Ovary (tissue), 9 donors: ENCODE data around the gene LAS1L. TPM values are rescaled to one million over a fixed set of nuclear protein-coding genes. Genes with fewer than 3 reads are reported as not detected.
"Not testable (repeated sequence)": the region's sequence is repeated elsewhere in the genome, so short reads cannot be mapped to it uniquely, and the experiment has no call there.

Experiments
- DNase-seq, 5 donors: peaks; one replicate each; pipeline ENCODE4 v3.0.0-alpha.2; 2019 to 2020
- H3K27ac ChIP-seq, 2 donors: fragments of 200-600 bp; one replicate each; pipeline versions ENCODE4 v1.5.1 to v1.8.0; 2019 to 2022
- H3K27me3 ChIP-seq: fragments of 200-600 bp; one replicate; pipeline ENCODE4 v1.8.0; 2022
- H3K36me3 ChIP-seq: fragments of 200-600 bp; sonication (generic); one replicate; pipeline ENCODE4 v1.5.1; 2019
- H3K4me1 ChIP-seq: one replicate; pipeline ENCODE4 v1.8.1; 2013; ENCODE audit warnings: mild to moderate bottlenecking, moderate library complexity; ENCODE audit not compliant: insufficient read depth
- H3K4me3 ChIP-seq: fragments of 200-600 bp; sonication (generic); one replicate; pipeline ENCODE4 v1.5.1; 2017
- H3K9me3 ChIP-seq, 2 donors: fragments of 200-600 bp in 1 of 2; sonication (generic) in 1 of 2; one replicate each; pipeline versions ENCODE4 v1.5.1 to v1.8.1; 2013 to 2019; ENCODE audit warnings: mild to moderate bottlenecking in 1 of 2, moderate library complexity in 1 of 2
- CTCF ChIP-seq, 3 donors: fragments of 450-650 bp in 2 of 3; fragments of 200-600 bp in 1 of 3; IDR thresholded peaks; one replicate each; pipeline versions ENCODE4 v1.5.1 to v1.8.0; 2016 to 2022; ENCODE audit warnings: antibody characterized with exemption in 3 of 3, mild to moderate bottlenecking in 1 of 3
- EP300 ChIP-seq: sonication (generic); formaldehyde crosslinking; IDR thresholded peaks from one replicate; pipeline ENCODE4 v1.6.1; 2017; ENCODE audit warnings: antibody characterized with exemption
- POLR2A ChIP-seq: fragments of 450-650 bp; IDR thresholded peaks from one replicate; pipeline ENCODE4 v1.6.1; 2017; ENCODE audit warnings: antibody characterized with exemption, mild to moderate bottlenecking, moderate library complexity
- WGBS, 3 donors: extraction: QIAGEN DNeasy Blood & Tissue Kit in 1 of 3; methylation state at CpG; one replicate each; pipeline versions ENCODE4 v1.1.5 to v1.1.7; 2013 to 2017; 5-methylcytosine and 5-hydroxymethylcytosine counted together
- intact Hi-C, 4 donors: fragments of 100-400 bp; cut with DNase I; formaldehyde crosslinking; loops; one replicate each; pipeline versions ENCODE4 v1.11.0 to v1.15.1; 2022 to 2023
- polyA plus RNA-seq, 2 donors: library from polyadenylated mRNA; stranded (reverse); fragments of 200-250 nt in 1 of 2; fragments of 350-450 nt in 1 of 2; fragmentation: Illumina TruSeq in 1 of 2; extraction: RNeasy Lipid Tissue Mini Kit (QIAGEN cat#74804) in 1 of 2; gene quantifications; one replicate each; pipeline ENCODE4 v1.2.3, GENCODE V29; 2013 to 2014
- total RNA-seq, 7 donors: library from RNA; depleted of rRNA in 2 of 7; stranded (reverse); fragments of >200 nt in 2 of 7; fragmentation: NEBNext Ultra II Directional in 3 of 7; extraction: Animal tissue kit (Norgen Biotek cat#: 25700) in 3 of 7; gene quantifications; one replicate each; pipeline versions ENCODE4 v1.1.0 to v1.2.4, GENCODE V29; 2016 to 2023
- donor health status: DM: no; HTN: no; CAD: no; lungs with moderate emphysema.
- donor health status: DM: no; HTN: no; CAD: no.
- donor health status: Bipolar disorder and iron deficiency.
- donor health status: DM: yes; HTN: yes; CAD: no.
- donor health status: DM: no; HTN: no; CAD: no.
- donor health status: DM: yes; HTN: yes; CAD: no.

The LAS1L gene
- total and polyA plus RNA-seq, 9 donors = 14.4 to 35.1 (median 30.9) TPM

DNA sequence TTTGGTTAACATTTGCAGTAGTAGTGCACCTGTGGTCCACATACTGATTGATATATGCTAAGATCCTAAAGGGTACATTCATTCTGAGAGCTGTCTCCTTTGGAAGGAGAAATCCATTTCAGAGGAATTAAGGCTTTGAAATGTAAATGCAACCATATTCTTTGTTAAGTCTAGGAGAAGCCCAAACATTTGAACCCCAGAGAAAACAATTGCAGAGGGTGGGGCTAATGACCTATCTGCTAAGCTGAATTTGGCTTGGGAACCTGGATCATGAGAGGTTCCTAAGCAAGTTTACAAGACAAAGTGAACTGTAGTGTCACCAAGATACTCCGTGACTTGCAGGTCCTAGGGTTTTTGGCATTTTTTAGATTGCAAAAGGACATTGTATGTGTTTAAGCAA lies 41.2 kb downstream of the LAS1L start:
- TF ChIP-seq POLR2A = no peak
- no peak for TF ChIP-seq EP300
- TF ChIP-seq CTCF (IDR thresholded peaks at IDR 0.05) = no peak
- intact Hi-C loops = no loop called here
- H3K9me3 ChIP-seq = no peaks in the 10 kb centered on the region
- H3K27me3 ChIP-seq = no peaks in the 10 kb centered on the region
- H3K36me3 ChIP-seq = no peaks in the 10 kb centered on the region
- 65 to 87% (median 75%) methylated on average over 1 of the region's 1 CpG for WGBS, 3 donors
- no peak for DNase-seq
- H3K4me3 ChIP-seq = no peak overlapping the region
- no peak overlapping the region for H3K27ac ChIP-seq
- no peaks in the 10 kb centered on the region for H3K4me1 ChIP-seq

DNA sequence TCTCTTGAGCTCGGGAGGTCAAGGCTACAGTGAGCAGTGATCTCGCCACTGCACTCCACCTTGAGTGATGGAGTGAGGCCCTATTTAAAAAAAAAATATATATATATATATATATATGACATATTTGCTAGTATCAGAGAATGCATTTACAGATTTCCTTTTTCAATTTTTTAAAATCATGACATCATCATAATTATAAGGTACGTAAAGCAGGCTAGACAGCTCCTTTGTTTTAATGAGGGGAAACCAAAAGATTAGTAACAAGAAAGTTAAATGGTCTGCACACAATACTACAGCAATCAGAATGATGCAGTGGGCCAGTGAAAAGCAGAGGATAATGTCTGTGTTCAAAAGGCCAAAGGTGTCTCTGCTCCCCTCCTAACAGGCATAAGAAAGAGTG lies 43.0 kb downstream of the LAS1L start:
- Histone ChIP-seq H3K4me1 (no peaks in the 10 kb centered on the region), H3K27ac (no peak overlapping the region), H3K4me3 (no peak overlapping the region), H3K36me3 (no peaks in the 10 kb centered on the region), H3K27me3 (no peaks in the 10 kb centered on the region), H3K9me3 (no peaks in the 10 kb centered on the region)
- TF ChIP-seq CTCF (IDR thresholded peaks at IDR 0.05) (no peak), EP300 (no peak), POLR2A (no peak)
- 70 to 78% (median 72%) methylated on average over 3 of the region's 3 CpGs for WGBS, 3 donors
- DNase-seq = no peak
- intact Hi-C loops = no loop called here

- H3K27me3 ChIP-seq = no peaks in the 10 kb centered on the region
- H3K9me3 ChIP-seq = no peaks in the 10 kb centered on the region
- H3K4me3 ChIP-seq = no peak overlapping the region
- no peaks in the 10 kb centered on the region for H3K4me1 ChIP-seq
- TF ChIP-seq EP300 (no peak), CTCF (IDR thresholded peaks at IDR 0.05) (no peak), POLR2A (no peak)
- DNase-seq = no peak
- WGBS, 3 donors = 57 to 66% (median 63%) methylated on average over 5 of the region's 5 CpGs
- H3K27ac ChIP-seq = no peak overlapping the region
- intact Hi-C loops = no loop called here
- no peaks in the 10 kb centered on the region for H3K36me3 ChIP-seq
Measured at GRCh38 chrX:65488495-65488894, 46.1 kb downstream of the LAS1L start.

DNA sequence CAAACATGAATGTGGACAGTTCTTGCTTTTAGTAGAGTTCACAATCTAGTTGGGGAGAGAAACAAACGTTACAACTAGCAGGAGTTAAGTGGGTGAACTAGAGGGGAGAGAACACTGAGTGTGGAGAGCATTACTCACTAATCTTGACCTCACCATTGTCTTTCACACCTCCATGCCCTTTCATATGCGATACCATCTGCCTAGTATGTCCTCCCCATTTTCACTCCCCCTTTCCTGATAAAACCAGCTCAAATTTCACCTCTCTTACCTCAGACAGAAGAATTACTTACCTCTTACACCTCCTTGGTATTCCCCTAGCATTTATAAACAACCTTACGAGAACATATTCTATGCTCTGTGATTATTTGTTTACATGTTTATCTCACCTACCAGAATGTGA lies 53.6 kb downstream of the LAS1L start:
- WGBS, 3 donors = 52 to 58% (median 57%) methylated on average over 3 of the region's 3 CpGs

GRCh38 chrX:65479102-65479501 lies 55.5 kb downstream of the LAS1L start:
- 67 to 83% (median 70%) methylated on average over 3 of the region's 3 CpGs for WGBS, 3 donors
- H3K27me3 ChIP-seq, intact Hi-C loops, H3K4me3 ChIP-seq, H3K36me3 ChIP-seq, H3K9me3 ChIP-seq, DNase-seq, H3K4me1 ChIP-seq, H3K27ac ChIP-seq: not testable (repeated sequence)

More for the DNA sequence above, 53.6 kb downstream of the LAS1L start:
- Histone ChIP-seq H3K27ac (no peak overlapping the region), H3K9me3 (no peaks in the 10 kb centered on the region), H3K4me1 (no peaks in the 10 kb centered on the region), H3K4me3 (no peak overlapping the region), H3K27me3 (no peaks in the 10 kb centered on the region), H3K36me3 (no peaks in the 10 kb centered on the region)
- TF ChIP-seq POLR2A (no peak), CTCF (IDR thresholded peaks at IDR 0.05) (no peak), EP300 (no peak)
- intact Hi-C loops = no loop called here
- no peak for DNase-seq
